ENCODE measurements around the gene TPRN.

DNA sequence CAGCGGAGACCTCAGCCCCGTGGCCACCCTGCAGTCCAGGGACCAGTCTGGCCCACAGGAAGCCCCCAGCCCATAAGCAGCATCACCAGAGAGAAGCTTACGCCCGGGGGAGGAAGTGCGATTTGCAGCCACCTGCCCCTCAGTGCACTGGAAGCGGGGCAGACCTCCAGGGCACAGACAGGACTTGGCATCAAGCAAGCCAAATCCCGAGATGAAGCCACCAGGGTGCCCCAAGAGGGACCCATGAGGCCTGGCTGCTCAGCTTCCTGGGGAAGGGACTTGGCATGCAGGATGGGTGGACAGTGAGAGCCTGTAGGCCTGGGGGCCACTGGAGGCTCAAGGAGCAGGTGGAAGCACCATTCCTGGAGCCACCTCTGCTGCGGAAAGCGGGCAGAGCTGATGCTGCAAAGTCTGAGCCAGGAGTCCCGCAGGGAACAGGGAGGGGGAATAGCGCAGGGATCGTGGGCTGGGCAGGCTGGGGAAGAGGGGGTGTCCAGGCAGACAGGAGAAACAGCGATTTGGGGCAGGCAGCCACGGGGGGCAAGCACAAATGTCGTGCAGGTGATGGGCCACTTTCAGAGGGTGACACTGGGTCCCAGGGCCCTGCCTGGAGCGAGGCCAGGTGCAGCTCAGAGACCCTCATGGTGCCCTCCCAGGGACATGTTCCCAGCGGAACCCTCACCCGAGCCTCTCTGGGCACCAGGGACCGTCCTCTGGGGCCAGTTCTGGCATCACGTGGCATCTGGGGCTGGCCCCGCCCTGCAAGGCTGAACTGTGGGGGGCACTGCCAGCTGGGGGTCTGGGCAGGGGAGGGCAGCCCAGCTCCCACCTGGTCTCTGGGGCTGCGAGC is 33.9 kb downstream of the TPRN start:
- TF ChIP-seq, protein P1, sequence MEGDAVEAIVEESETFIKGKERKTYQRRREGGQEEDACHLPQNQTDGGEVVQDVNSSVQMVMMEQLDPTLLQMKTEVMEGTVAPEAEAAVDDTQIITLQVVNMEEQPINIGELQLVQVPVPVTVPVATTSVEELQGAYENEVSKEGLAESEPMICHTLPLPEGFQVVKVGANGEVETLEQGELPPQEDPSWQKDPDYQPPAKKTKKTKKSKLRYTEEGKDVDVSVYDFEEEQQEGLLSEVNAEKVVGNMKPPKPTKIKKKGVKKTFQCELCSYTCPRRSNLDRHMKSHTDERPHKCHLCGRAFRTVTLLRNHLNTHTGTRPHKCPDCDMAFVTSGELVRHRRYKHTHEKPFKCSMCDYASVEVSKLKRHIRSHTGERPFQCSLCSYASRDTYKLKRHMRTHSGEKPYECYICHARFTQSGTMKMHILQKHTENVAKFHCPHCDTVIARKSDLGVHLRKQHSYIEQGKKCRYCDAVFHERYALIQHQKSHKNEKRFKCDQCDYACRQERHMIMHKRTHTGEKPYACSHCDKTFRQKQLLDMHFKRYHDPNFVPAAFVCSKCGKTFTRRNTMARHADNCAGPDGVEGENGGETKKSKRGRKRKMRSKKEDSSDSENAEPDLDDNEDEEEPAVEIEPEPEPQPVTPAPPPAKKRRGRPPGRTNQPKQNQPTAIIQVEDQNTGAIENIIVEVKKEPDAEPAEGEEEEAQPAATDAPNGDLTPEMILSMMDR (IDR thresholded peaks at IDR 0.05; ENCODE audit: insufficient read depth, low read depth, low read length) = no peak
- TF ChIP-seq EZH2 (IDR thresholded peaks at IDR 0.05; ENCODE audit: insufficient read depth, low read length) = no peak
